ENCODE results near the gene SOX18. TPM values are rescaled to one million over a fixed set of nuclear protein-coding genes. Genes with fewer than 3 reads are reported as not detected.

SOX18 gene
- total RNA-seq, 4 donors from 2014 or later, result 1.1 to 7.3 (median 4.3) TPM

DNA sequence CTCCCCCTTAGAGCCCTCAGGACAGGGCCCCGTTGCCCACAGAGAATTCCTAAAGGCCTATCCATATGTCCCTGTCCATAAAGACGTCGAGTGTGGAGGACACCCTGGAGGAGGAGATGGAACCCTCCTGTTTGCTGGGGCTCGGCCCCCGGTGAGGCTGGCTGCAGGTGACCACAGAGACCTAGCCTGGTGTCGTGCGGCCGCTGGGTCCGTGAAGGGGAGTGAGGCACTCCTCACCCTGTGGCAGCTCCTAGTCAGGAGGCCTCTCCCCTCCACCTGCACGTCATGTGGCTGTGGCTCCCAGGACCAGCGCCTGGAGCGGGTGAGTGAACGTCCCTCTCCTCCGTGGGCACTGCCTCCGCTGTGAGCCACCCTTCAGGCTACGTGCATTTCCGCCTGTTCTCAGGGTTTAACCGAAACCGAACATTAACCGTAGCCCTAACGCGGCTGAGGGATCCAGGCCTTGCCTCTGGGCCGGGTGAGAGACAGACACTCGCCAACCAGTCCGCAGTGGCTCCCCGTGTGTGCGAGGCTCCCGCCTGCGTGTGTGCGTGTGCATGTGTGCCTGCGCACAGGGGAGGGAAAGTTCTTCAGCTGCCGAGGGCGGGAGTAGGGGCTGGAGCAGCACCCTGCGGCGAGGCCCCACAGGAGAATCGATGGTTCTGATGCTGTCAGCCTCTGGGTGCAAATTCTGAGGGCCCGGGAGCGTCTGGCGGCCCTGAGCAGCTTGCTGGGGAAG is 7.6 kb upstream of the SOX18 start:
- WGBS, 2 donors, result 54 to 62% methylated on average over 23 to 38 of the region's 39 CpGs
- no peak for DNase-seq (ENCODE audit: low spot score in 2 of 2)
- intact Hi-C loops (cut with DNase I; ENCODE audit: low total_unique reads), result no loop called here
- H3K4me3 ChIP-seq (ENCODE audit: low read depth, poor library complexity, severe bottlenecking), result no peak overlapping the region
- TF ChIP-seq POLR2A (IDR thresholded peaks at IDR 0.05), result no peak
- TF ChIP-seq, protein P1, sequence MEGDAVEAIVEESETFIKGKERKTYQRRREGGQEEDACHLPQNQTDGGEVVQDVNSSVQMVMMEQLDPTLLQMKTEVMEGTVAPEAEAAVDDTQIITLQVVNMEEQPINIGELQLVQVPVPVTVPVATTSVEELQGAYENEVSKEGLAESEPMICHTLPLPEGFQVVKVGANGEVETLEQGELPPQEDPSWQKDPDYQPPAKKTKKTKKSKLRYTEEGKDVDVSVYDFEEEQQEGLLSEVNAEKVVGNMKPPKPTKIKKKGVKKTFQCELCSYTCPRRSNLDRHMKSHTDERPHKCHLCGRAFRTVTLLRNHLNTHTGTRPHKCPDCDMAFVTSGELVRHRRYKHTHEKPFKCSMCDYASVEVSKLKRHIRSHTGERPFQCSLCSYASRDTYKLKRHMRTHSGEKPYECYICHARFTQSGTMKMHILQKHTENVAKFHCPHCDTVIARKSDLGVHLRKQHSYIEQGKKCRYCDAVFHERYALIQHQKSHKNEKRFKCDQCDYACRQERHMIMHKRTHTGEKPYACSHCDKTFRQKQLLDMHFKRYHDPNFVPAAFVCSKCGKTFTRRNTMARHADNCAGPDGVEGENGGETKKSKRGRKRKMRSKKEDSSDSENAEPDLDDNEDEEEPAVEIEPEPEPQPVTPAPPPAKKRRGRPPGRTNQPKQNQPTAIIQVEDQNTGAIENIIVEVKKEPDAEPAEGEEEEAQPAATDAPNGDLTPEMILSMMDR (IDR thresholded peaks at IDR 0.05), result no peak

DNA sequence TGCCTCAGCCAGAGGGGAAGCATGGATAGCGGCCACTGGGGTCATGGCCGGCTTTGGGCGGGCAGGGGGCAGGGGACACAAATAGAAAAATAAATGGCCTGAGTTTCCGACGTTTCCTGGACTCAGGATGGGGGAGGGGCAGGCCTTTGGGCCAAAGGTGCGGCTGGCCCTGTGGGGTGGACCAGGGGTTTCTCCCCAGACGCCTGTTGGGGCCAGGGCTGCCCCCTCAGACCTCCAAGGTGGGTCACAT is 7.1 kb upstream of the SOX18 start:
- WGBS, 2 donors, result 64 to 75% methylated on average over 5 to 7 of the region's 7 CpGs
- TF ChIP-seq, protein P1 (IDR thresholded peaks at IDR 0.05), result no peak
- no peak for TF ChIP-seq POLR2A (IDR thresholded peaks at IDR 0.05)
- H3K4me3 ChIP-seq (ENCODE audit: low read depth, poor library complexity, severe bottlenecking), result no peak overlapping the region
- intact Hi-C loops (cut with DNase I; ENCODE audit: low total_unique reads), result no loop called here
- no peak for DNase-seq (ENCODE audit: low spot score in 2 of 2)

DNA sequence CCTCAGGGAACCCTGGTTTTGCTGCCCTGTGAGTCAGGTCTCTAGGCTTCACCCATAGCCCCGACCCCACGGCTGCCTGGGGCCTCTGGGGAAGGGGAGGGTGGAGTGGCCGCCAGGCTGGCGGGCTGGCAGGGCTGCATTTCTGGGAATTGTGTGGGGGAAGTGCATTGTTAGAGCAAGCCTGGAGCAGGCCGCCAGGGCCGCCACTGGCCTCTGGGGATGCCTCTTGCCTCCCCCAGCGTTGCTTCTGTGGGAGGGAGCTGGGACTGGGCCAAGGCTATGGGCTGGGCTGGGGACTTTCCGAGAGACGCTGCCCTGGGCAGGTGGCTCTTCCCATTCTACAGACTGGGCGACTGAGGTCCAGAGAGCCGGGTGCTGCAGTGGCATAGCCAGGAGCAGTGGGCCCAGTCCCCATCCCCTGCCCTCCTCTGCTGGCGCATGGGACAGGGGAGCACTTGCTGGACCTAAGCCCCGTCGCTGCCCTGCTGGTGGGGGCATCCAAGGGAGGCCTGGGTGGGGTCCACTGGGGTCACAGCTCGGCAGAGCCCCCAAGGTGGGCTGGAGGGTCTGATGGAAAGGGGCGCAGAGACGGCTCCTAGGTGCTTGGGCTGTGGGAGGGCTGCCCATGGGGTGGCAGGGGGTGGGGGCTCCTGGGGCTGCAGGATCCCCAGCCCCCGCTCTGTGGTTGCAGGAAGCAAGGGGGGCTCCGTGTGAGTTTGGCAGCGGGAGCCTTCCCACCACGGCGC is 6.6 kb upstream of the SOX18 start:
- WGBS, 2 donors, result 44% methylated on average over 16 to 18 of the region's 22 CpGs
- no peak overlapping the region for H3K4me3 ChIP-seq (ENCODE audit: low read depth, poor library complexity, severe bottlenecking)
- TF ChIP-seq, protein P1 (IDR thresholded peaks at IDR 0.05), result no peak
- no peak for TF ChIP-seq POLR2A (IDR thresholded peaks at IDR 0.05)
- DNase-seq (ENCODE audit: low spot score in 2 of 2), result no peak
- intact Hi-C loops (cut with DNase I; ENCODE audit: low total_unique reads), result no loop called here

DNA sequence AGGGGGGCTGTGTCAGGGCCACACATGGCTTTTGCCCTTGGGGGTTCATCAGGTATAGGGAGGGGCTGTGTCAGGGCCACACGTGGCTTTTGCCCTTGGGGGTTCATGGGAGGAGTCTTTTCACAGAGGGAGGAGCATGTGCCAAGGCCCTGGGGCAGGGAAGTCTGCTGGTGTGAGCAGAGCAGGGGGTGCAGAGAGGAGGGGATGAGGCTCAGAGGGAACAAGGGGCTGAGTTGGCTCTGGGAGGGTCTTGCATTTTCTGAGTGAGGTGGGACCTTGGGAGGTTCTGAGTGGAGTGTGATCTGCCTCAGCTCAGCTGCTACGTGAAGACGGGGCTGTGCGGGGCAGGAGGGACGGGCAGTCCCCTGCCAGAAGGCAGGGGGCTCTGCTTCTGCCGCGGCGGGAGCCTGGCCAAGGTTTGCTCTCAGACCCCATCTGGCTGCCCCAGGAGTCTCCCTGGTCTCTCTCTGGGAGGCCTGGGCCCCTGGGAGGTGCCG is 6.0 kb upstream of the SOX18 start:
- H3K4me3 ChIP-seq (ENCODE audit: low read depth, poor library complexity, severe bottlenecking), result no peak overlapping the region
- WGBS, 2 donors, result 56 to 65% methylated on average over 9 of the region's 9 CpGs
- TF ChIP-seq POLR2A (IDR thresholded peaks at IDR 0.05), result no peak
- TF ChIP-seq, protein P1 (IDR thresholded peaks at IDR 0.05), result no peak
- intact Hi-C loops (cut with DNase I; ENCODE audit: low total_unique reads), result no loop called here
- no peak for DNase-seq (ENCODE audit: low spot score in 2 of 2)

DNA sequence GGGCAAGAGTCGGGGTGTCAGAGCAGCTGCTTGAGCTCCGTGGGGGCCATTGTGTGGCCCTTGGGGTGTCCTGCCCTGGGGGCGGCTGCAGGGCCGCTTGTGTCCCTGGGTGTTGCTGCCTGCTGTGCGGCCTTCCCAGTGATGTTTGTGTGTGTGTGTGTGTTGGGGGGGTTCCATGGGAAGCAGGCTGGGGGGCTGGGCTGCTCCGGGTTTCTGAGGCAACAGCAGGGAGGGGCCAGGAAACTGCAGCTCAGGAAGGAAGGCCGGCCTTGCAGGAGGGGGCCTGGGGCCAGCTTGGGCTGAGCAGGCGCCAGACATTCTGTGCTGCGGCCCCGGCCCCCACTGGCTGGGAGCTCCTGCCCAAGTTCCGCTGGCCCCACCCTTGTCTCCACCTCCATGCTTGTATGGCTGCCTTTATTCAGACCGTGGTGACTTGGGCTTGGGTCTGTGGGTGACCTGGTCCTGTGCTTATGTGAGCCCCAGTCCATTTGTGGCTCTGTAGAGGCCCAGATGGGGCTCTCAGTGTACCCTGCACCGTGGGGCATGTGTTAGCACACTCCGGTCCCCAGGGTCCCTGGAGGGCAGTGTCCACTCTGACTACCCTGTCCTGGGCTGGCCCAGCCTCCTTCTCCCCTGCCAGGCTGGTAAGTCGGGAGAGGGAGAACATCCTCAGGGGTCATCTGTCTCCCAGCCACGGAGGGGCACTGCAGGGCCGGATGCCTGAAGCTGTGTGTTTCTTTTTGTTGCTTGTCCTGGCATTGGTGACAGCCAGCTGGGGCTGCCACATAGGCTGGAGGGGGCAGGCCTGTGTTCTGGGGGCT is 4.6 kb upstream of the SOX18 start:
- no peak for TF ChIP-seq POLR2A (IDR thresholded peaks at IDR 0.05)
- TF ChIP-seq, protein P1 (IDR thresholded peaks at IDR 0.05), result no peak
- intact Hi-C loops (cut with DNase I; ENCODE audit: low total_unique reads), result no loop called here
- no peak overlapping the region for H3K4me3 ChIP-seq (ENCODE audit: low read depth, poor library complexity, severe bottlenecking)
- no peak for DNase-seq (ENCODE audit: low spot score in 2 of 2)
- WGBS, 2 donors, result 27 to 30% methylated on average over 15 to 16 of the region's 17 CpGs

All from lower leg skin (tissue), 4 donors.